K562 (cell line): ENCODE data around the gene ITGB6. TPM values are rescaled to one million over a fixed set of nuclear protein-coding genes. Genes with fewer than 3 reads are reported as not detected.

ENCODE experiments used
- KLF13 ChIP-seq: fragments of 450-650 bp; IDR thresholded peaks from 2 replicates; pipeline ENCODE4 v1.6.1; 2016; ENCODE audit warnings: missing genetic modification characterization, low read depth, mild to moderate bottlenecking, missing compliant biosample characterization, moderate library complexity, borderline replicate concordance
- MXI1 ChIP-seq: IDR thresholded peaks from 2 replicates; pipeline ENCODE4 v1.6.1; 2011; ENCODE audit warnings: low read depth, mild to moderate bottlenecking, improper control_type of control experiment, low read length
- TARDBP ChIP-seq: fragments of 450-650 bp; IDR thresholded peaks from 2 replicates; pipeline ENCODE4 v1.6.1; 2016
- ZC3H8 ChIP-seq: fragments of 450-650 bp; IDR thresholded peaks from 2 replicates; pipeline ENCODE4 v1.6.1; 2017
- ZFP91 ChIP-seq: sonication (generic); formaldehyde crosslinking; IDR thresholded peaks from 2 replicates; pipeline ENCODE4 v1.8.0; 2022; ENCODE audit warnings: mild to moderate bottlenecking, missing genetic modification reagents
- ZNF324 ChIP-seq: fragments of 250-450 bp; sonication (Bioruptor Pico); IDR thresholded peaks from 2 replicates; pipeline ENCODE4 v1.4.0; 2020; ENCODE audit warnings: mild to moderate bottlenecking
- polyA plus RNA-seq, 8 experiments: library from polyadenylated mRNA; depleted of rRNA in 4 of 8; stranded (reverse) in 5 of 8; unstranded in 3 of 8; fragments of >200 nt; fragmentation: Nextera tagmentation in 2 of 8; fragmentation: Illumina TruSeq in 1 of 8; extraction: Ambion mirVana in 2 of 8; extraction: Trizol in 1 of 8; gene quantifications; 2 replicates each; pipeline versions ENCODE4 v1.2.1 to v1.2.3, GENCODE V29; 2011 to 2014; ENCODE audit warnings: inconsistent platforms in 1 of 8, missing spikeins in 1 of 8
- total RNA-seq, 7 experiments: library from RNA; depleted of rRNA in 6 of 7; stranded (reverse); fragments of >200 nt in 6 of 7; fragmentation: Illumina TruSeq in 2 of 7; extraction: Trizol in 2 of 7; gene quantifications; 2 replicates each; pipeline versions ENCODE4 v1.2.1 to v1.2.3, GENCODE V29; 2011 to 2021; ENCODE audit warnings: low replicate concordance in 1 of 7
- TF ChIP-seq, protein P1 (sequence below): IDR thresholded peaks from 2 replicates; pipeline ENCODE4 v1.6.1; 2014; ENCODE audit warnings: antibody characterized with exemption

ITGB6 gene
- total and polyA plus RNA-seq, 9 of the 15 experiments (the other 6 are each of a cell fraction or from before 2014, with no cell fraction given), result 0.18 TPM; not detected in 8

DNA sequence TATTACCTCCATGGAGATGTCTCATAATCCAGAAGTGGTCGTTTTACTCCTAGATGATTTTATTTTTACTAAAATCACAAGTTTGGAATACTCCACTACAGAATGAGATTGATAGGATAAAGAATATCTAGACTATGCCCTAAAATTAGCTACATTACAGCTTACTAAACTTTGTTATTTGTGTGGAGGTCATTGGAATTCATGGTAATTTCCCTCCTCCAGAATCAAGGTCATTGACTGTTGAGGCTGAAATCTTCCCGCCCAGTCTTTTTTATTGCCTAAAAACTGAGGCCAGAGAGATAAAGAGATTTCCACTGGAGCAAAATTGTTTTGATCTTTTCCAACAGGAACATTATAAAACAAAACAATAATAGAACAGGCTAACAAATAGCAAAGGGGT is 35.0 kb downstream of the ITGB6 start (continued):
- TF ChIP-seq ZFP91 (CRISPR knock-in tag) (no peak), KLF13 (tag) (no peak), ZNF324 (CRISPR knock-in tag) (no peak), ZC3H8 (no peak), MXI1 (no peak), TARDBP (no peak)
- TF ChIP-seq, protein P1, sequence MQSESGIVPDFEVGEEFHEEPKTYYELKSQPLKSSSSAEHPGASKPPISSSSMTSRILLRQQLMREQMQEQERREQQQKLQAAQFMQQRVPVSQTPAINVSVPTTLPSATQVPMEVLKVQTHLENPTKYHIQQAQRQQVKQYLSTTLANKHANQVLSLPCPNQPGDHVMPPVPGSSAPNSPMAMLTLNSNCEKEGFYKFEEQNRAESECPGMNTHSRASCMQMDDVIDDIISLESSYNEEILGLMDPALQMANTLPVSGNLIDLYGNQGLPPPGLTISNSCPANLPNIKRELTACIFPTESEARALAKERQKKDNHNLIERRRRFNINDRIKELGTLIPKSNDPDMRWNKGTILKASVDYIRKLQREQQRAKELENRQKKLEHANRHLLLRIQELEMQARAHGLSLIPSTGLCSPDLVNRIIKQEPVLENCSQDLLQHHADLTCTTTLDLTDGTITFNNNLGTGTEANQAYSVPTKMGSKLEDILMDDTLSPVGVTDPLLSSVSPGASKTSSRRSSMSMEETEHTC, result no peak
